ENCODE measurements around the gene SRPK2. TPM values are rescaled to one million over a fixed set of nuclear protein-coding genes. Genes with fewer than 3 reads are reported as not detected.
"Not testable (repeated sequence)": the region's sequence is repeated elsewhere in the genome, so short reads cannot be mapped to it uniquely, and the experiment has no call there.

Gene SRPK2
- total RNA-seq, result 10 to 100 TPM; 52.6 to 99.5 TPM

- Histone ChIP-seq H3K4me3 (peak within 1 kb of the TSS; percentile 94 to 96), H3K4me1 (replicated peaks) (no peaks in the 10 kb centered on the region), H3K27ac (peak within 1 kb of the TSS; percentile 83 to 84), H3K9me3 (no peaks in the 10 kb centered on the region), H3K36me3 (no peaks in the 10 kb centered on the region), H3K27me3 (replicated peaks; ENCODE audit: insufficient read depth) (no peaks in the 10 kb centered on the region)
- under 1% methylated on average over 75 of the region's 113 CpGs for WGBS
- TF ChIP-seq POLR2A (IDR thresholded peaks at IDR 0.05) (peak; percentile 72), POLR2AphosphoS5 (IDR thresholded peaks at IDR 0.05) (no peak)
- intact Hi-C loops (cut with DNase I), result no loop called here
- peak; percentile 77 for DNase-seq (ENCODE audit: low spot score)
Measured at GRCh38 chr7:105388356-105389087, at the start of gene SRPK2. Gene SRPK2 (minus strand): TSS chr7:105388921.

GRCh38 chr7:105438254-105438653 lies 49.5 kb upstream of the SRPK2 start:
- 97% methylated on average over 1 of the region's 1 CpG for WGBS
- H3K4me3 ChIP-seq, result no peak overlapping the region
- intact Hi-C loops (cut with DNase I), result no loop called here

GRCh38 chr7:105437356-105437755 lies 48.6 kb upstream of the SRPK2 start:
- intact Hi-C loops (cut with DNase I); H3K27ac ChIP-seq; H3K9me3 ChIP-seq; DNase-seq (ENCODE audit: low spot score); H3K27me3 ChIP-seq (replicated peaks; ENCODE audit: insufficient read depth); H3K4me1 ChIP-seq (replicated peaks); H3K4me3 ChIP-seq; H3K36me3 ChIP-seq: not testable (repeated sequence)
- 95% methylated on average over 6 of the region's 6 CpGs for whole genome bisulfite sequencing

More at GRCh38 chr7:105438254-105438653, 49.5 kb upstream of the SRPK2 start:
- no peaks in the 10 kb centered on the region for H3K27me3 ChIP-seq (replicated peaks; ENCODE audit: insufficient read depth)
- no peak for DNase-seq (ENCODE audit: low spot score)
- TF ChIP-seq POLR2A (IDR thresholded peaks at IDR 0.05) (no peak), POLR2AphosphoS5 (IDR thresholded peaks at IDR 0.05) (no peak), CTCF (IDR thresholded peaks at IDR 0.05) (no peak)
- H3K27ac ChIP-seq, result no peak overlapping the region
- H3K36me3 ChIP-seq, result no peaks in the 10 kb centered on the region
- H3K4me1 ChIP-seq (replicated peaks), result no peaks in the 10 kb centered on the region
- no peaks in the 10 kb centered on the region for H3K9me3 ChIP-seq

GRCh38 chr7:105429746-105430612 lies 41.3 kb upstream of the SRPK2 start:
- Histone ChIP-seq H3K27ac (no peak overlapping the region), H3K9me3 (no peaks in the 10 kb centered on the region), H3K4me1 (replicated peaks) (no peaks in the 10 kb centered on the region), H3K4me3 (no peak overlapping the region), H3K36me3 (no peaks in the 10 kb centered on the region), H3K27me3 (replicated peaks; ENCODE audit: insufficient read depth) (no peaks in the 10 kb centered on the region)
- intact Hi-C loops (cut with DNase I), result no loop called here
- WGBS, result 44% methylated on average over 4 of the region's 4 CpGs
- peak; percentile 59 for DNase-seq (ENCODE audit: low spot score)
- TF ChIP-seq POLR2AphosphoS5 (IDR thresholded peaks at IDR 0.05) (peak; percentile 26), CTCF (IDR thresholded peaks at IDR 0.05) (peak; percentile 23 to 63 (median 44)), POLR2A (IDR thresholded peaks at IDR 0.05) (no peak)

- no peak for TF ChIP-seq POLR2AphosphoS5 (IDR thresholded peaks at IDR 0.05)
- TF ChIP-seq CTCF (IDR thresholded peaks at IDR 0.05), result no peak
- no peak for TF ChIP-seq POLR2A (IDR thresholded peaks at IDR 0.05)
Measured at GRCh38 chr7:105426606-105427146, 38.0 kb upstream of the SRPK2 start.

More at GRCh38 chr7:105426606-105427146, 38.0 kb upstream of the SRPK2 start:
- no peaks in the 10 kb centered on the region for H3K9me3 ChIP-seq
- no peaks in the 10 kb centered on the region for H3K4me1 ChIP-seq (replicated peaks)
- H3K27me3 ChIP-seq (replicated peaks; ENCODE audit: insufficient read depth), result no peaks in the 10 kb centered on the region
- DNase-seq (ENCODE audit: low spot score), result no peak
- H3K4me3 ChIP-seq, result no peak overlapping the region
- WGBS, result 87% methylated on average over 2 of the region's 2 CpGs
- H3K36me3 ChIP-seq, result no peaks in the 10 kb centered on the region
- H3K27ac ChIP-seq, result no peak overlapping the region
- intact Hi-C loops (cut with DNase I), result no loop called here

Data from prostate gland (tissue), 2 donors.